B cell (primary cell): ENCODE data around the gene FOXJ1. TPM values are rescaled to one million over a fixed set of nuclear protein-coding genes. Genes with fewer than 3 reads are reported as not detected.

Experiments
- ATAC-seq: fragments of 200-7000 bp; cut with Tn5 transposase; one replicate; pipeline ENCODE4 v1.10.0; 2021; ENCODE audit warnings: low read depth, mild to moderate bottlenecking, moderate number of reproducible peaks, moderate library complexity
- CTCF ChIA-PET: fragments of 350-600 bp; sonication (Branson Sonifier 250); formaldehyde crosslinking; loops from one replicate; lab custom pipeline; 2021; ENCODE audit warnings: antibody characterized with exemption, inconsistent platforms; lab: Charles Lee
- POLR2A ChIA-PET: fragments of 350-600 bp; sonication (Branson Sonifier 250); formaldehyde crosslinking; loops from one replicate; lab custom pipeline; 2021; ENCODE audit warnings: antibody characterized with exemption; lab: Charles Lee
- DNase-seq: peaks from one replicate; pipeline ENCODE4 v3.0.0; 2013
- H2AFZ ChIP-seq: 2 replicates; pipeline ENCODE4 v1.6.1; 2012; ENCODE audit warnings: mild to moderate bottlenecking, low read depth, low read length; ENCODE audit not compliant: insufficient read depth, poor library complexity, severe bottlenecking
- H3K27ac ChIP-seq, 2 donors: 1 replicate in 1 of 2; 2 replicates in 1 of 2; pipeline ENCODE4 v1.5.1; 2012 to 2013; ENCODE audit warnings: low read length in 2 of 2, mild to moderate bottlenecking in 2 of 2, moderate library complexity in 1 of 2
- H3K27me3 ChIP-seq, 4 experiments: fragments of 200-600 bp in 1 of 4; sonication (generic) in 1 of 4; replicated peaks in 1 of 4; 1 replicate in 2 of 4; 2 replicates in 2 of 4; pipeline versions ENCODE4 v1.6.1 to v1.7.0; 2013 to 2016; ENCODE audit warnings: low read length in 3 of 4, mild to moderate bottlenecking in 2 of 4, mixed read lengths in 1 of 4, moderate library complexity in 1 of 4; ENCODE audit not compliant: insufficient read depth in 4 of 4, control insufficient read depth in 3 of 4; ENCODE audit errors: control extremely low read depth in 1 of 4
- H3K36me3 ChIP-seq, 2 experiments: replicated peaks in 1 of 2; 1 replicate in 1 of 2; 2 replicates in 1 of 2; pipeline versions ENCODE4 v1.6.1 to v1.7.1; 2013; ENCODE audit warnings: low read length in 1 of 2; ENCODE audit not compliant: insufficient read depth in 2 of 2, control insufficient read depth in 1 of 2; ENCODE audit errors: control extremely low read depth in 1 of 2, extremely low read depth in 1 of 2
- H3K4me1 ChIP-seq, 2 donors: fragments of 200-600 bp in 1 of 2; sonication (generic) in 1 of 2; 1 replicate in 1 of 2; 2 replicates in 1 of 2; pipeline versions ENCODE4 v1.5.1 to v1.6.1; 2013 to 2017; ENCODE audit warnings: low read length in 2 of 2; ENCODE audit not compliant: control insufficient read depth in 2 of 2, insufficient read depth in 2 of 2
- H3K4me2 ChIP-seq: replicated peaks from 2 replicates; pipeline ENCODE3; 2012; ENCODE audit warnings: mild to moderate bottlenecking, low read depth, low read length; ENCODE audit not compliant: poor library complexity, severe bottlenecking
- H3K4me3 ChIP-seq, 5 experiments: fragments of 200-600 bp in 1 of 5; sonication (generic) in 1 of 5; 1 replicate in 3 of 5; 2 replicates in 2 of 5; pipeline versions ENCODE4 v1.5.1 to v1.7.0; 2011 to 2016; ENCODE audit warnings: low read length in 4 of 5, mild to moderate bottlenecking in 4 of 5, low read depth in 2 of 5, control low read depth in 1 of 5, moderate library complexity in 1 of 5; ENCODE audit not compliant: insufficient read depth in 1 of 5; ENCODE audit errors: control extremely low read depth in 1 of 5, extremely low read depth in 1 of 5
- H3K79me2 ChIP-seq: fragments of 200-600 bp; sonication (generic); one replicate; pipeline ENCODE4 v1.6.0; 2016; ENCODE audit warnings: low read length; ENCODE audit not compliant: control insufficient read depth, insufficient read depth
- H3K9ac ChIP-seq: fragments of 200-600 bp; sonication (generic); 2 replicates; pipeline ENCODE4 v1.6.1; 2017; ENCODE audit warnings: mild to moderate bottlenecking, low read length, moderate library complexity
- H3K9me3 ChIP-seq, 3 donors: one replicate each; pipeline versions ENCODE4 v1.6.1 to v1.7.1; 2013; ENCODE audit warnings: low read length in 2 of 3; ENCODE audit not compliant: control insufficient read depth in 2 of 3, insufficient read depth in 1 of 3; ENCODE audit errors: control extremely low read depth in 1 of 3
- H4K20me1 ChIP-seq: 2 replicates; pipeline ENCODE4 v1.6.0; 2012; ENCODE audit warnings: mild to moderate bottlenecking, low read length; ENCODE audit not compliant: insufficient read depth, control insufficient read depth, poor library complexity, severe bottlenecking
- H3K27ac Mint-ChIP-seq: one replicate; pipeline ENCODE4 v1.8.0; 2021; ENCODE audit warnings: mixed read lengths
- H3K27me3 Mint-ChIP-seq: one replicate; pipeline ENCODE4 v1.8.0; 2021; ENCODE audit warnings: mixed read lengths
- H3K4me1 Mint-ChIP-seq: one replicate; pipeline ENCODE4 v1.8.0; 2021; ENCODE audit warnings: mixed read lengths
- H3K4me3 Mint-ChIP-seq: one replicate; pipeline ENCODE4 v1.8.0; 2021; ENCODE audit warnings: mixed read lengths
- H3K9me3 Mint-ChIP-seq: one replicate; pipeline ENCODE4 v1.8.0; 2022; ENCODE audit warnings: mixed read lengths; ENCODE audit not compliant: insufficient read depth
- EZH2 ChIP-seq: IDR thresholded peaks from 2 replicates; pipeline ENCODE4 v1.6.1; 2012; ENCODE audit warnings: borderline replicate concordance, low read depth, mild to moderate bottlenecking, moderate library complexity, low read length; ENCODE audit not compliant: insufficient read depth, poor library complexity, severe bottlenecking
- WGBS: methylation state at CpG from one replicate; pipeline ENCODE4 v1.1.5; 2013; ENCODE audit warnings: missing lambda C conversion rate; ENCODE audit not compliant: insufficient coverage; 5-methylcytosine and 5-hydroxymethylcytosine counted together
- intact Hi-C: fragments of 100-400 bp; cut with micrococcal nuclease; formaldehyde crosslinking; loops from one replicate; pipeline ENCODE4 v1.10.0; 2022
- polyA plus RNA-seq: library from polyadenylated mRNA; depleted of rRNA; stranded (reverse); fragments of >200 nt; gene quantifications from 2 replicates; pipeline ENCODE4 v1.2.3, GENCODE V29; 2012
- total RNA-seq, 2 donors: library from RNA; stranded (reverse); fragments of 120-200 nt in 1 of 2; gene quantifications; 1 replicate in 1 of 2; 2 replicates in 1 of 2; pipeline versions ENCODE4 v1.2.3 to v1.2.4, GENCODE V29; 2013 to 2022
- TF ChIP-seq, protein P1 (sequence below): fragments of 200-600 bp; IDR thresholded peaks from one replicate; pipeline ENCODE4 v1.8.0; 2022; ENCODE audit warnings: antibody characterized with exemption, mild to moderate bottlenecking

Gene FOXJ1
- total and polyA plus RNA-seq, 2 donors (not counting 1 experiment from before 2014, with no cell fraction given) = 0.20 to 1.0 TPM

DNA sequence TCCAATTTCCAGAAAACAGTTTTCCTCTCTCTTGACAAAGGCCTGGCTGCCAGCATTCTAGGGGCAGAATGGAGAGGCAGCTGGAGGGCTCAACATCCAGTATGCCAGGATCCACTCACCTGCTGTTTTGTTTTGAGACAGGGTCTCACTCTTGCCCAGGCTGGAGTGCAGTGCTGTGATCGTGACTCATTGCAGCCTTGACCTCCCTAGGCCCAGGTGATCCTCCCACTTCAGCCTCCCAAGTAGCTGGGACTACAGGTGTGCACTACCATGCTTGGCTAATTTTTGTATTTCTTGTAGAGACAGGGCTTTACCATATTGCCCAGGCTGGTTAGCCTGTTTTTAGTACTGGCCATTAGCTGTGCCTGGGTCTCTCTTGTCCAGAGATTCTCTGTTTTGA, 29.1 kb upstream of the FOXJ1 start:
- POLR2A ChIA-PET = no interaction called here
- no peaks in the 10 kb centered on the region for H3K4me1 Mint-ChIP-seq
- ATAC-seq (no peak), DNase-seq (no peak)
- no peak overlapping the region for H3K27ac Mint-ChIP-seq
- Histone ChIP-seq H3K4me2 (no peak overlapping the region), H3K9me3 (no peaks in the 10 kb centered on the region), H4K20me1 (no peaks in the 10 kb centered on the region), H3K27me3 (no peaks in the 10 kb centered on the region), H3K9ac (no peak overlapping the region), H3K36me3 (no peaks in the 10 kb centered on the region), H3K27ac (no peak overlapping the region), H3K4me1 (no peaks in the 10 kb centered on the region), H3K4me3 (no peak overlapping the region), H2AFZ (no peak overlapping the region), H3K79me2 (no peaks in the 10 kb centered on the region)
- TF ChIP-seq, protein P1, sequence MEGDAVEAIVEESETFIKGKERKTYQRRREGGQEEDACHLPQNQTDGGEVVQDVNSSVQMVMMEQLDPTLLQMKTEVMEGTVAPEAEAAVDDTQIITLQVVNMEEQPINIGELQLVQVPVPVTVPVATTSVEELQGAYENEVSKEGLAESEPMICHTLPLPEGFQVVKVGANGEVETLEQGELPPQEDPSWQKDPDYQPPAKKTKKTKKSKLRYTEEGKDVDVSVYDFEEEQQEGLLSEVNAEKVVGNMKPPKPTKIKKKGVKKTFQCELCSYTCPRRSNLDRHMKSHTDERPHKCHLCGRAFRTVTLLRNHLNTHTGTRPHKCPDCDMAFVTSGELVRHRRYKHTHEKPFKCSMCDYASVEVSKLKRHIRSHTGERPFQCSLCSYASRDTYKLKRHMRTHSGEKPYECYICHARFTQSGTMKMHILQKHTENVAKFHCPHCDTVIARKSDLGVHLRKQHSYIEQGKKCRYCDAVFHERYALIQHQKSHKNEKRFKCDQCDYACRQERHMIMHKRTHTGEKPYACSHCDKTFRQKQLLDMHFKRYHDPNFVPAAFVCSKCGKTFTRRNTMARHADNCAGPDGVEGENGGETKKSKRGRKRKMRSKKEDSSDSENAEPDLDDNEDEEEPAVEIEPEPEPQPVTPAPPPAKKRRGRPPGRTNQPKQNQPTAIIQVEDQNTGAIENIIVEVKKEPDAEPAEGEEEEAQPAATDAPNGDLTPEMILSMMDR = no peak
- no peak for TF ChIP-seq EZH2
- 100% methylated on average over 1 of the region's 1 CpG for WGBS
- intact Hi-C loops = no loop called here
- no peaks in the 10 kb centered on the region for H3K9me3 Mint-ChIP-seq
- no peaks in the 10 kb centered on the region for H3K27me3 Mint-ChIP-seq
- CTCF ChIA-PET = interaction anchor here (1.3 kb wide), 1 partner anchor 12 kb away, joined by 5 read pairs; no protein-coding TSS in a partner anchor
- no peak overlapping the region for H3K4me3 Mint-ChIP-seq

DNA sequence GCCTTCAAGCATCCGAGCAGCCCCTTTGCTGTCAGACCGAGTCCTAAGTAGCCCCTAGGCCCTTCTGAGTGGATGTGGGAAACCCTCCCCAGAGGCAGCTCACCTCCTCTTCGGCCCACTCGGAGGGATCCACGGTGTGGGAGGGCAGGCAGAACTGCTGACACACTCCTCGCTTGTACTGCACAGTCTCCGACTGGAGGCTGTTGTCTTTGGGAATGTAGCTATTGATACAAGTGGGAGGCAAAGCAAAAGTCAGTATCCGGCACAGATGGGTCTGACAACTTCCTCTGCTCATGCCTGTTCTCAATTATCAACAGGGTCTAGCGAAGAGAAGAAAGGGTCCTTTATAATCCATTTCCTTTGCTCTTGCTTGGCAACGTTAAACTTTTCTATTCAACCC, 25.9 kb upstream of the FOXJ1 start:
- H3K27me3 Mint-ChIP-seq = no peaks in the 10 kb centered on the region
- Histone ChIP-seq H3K9ac (no peak overlapping the region), H3K9me3 (no peaks in the 10 kb centered on the region), H3K27ac (no peak overlapping the region), H3K79me2 (no peaks in the 10 kb centered on the region), H3K4me1 (no peaks in the 10 kb centered on the region), H4K20me1 (no peaks in the 10 kb centered on the region), H3K36me3 (no peaks in the 10 kb centered on the region), H3K4me3 (no peak overlapping the region), H2AFZ (no peak overlapping the region), H3K27me3 (no peaks in the 10 kb centered on the region), H3K4me2 (no peak overlapping the region)
- DNase-seq (no peak), ATAC-seq (no peak)
- no peaks in the 10 kb centered on the region for H3K9me3 Mint-ChIP-seq
- no peak overlapping the region for H3K4me3 Mint-ChIP-seq
- H3K27ac Mint-ChIP-seq = no peak overlapping the region
- TF ChIP-seq, protein P1 = no peak
- H3K4me1 Mint-ChIP-seq = no peaks in the 10 kb centered on the region
- POLR2A ChIA-PET = no interaction called here
- intact Hi-C loops = no loop called here
- CTCF ChIA-PET = interaction anchor here (1.6 kb wide), 1 partner anchor 15 kb away, joined by 5 read pairs; no protein-coding TSS in a partner anchor
- WGBS = 98% methylated on average over 8 of the region's 10 CpGs
